ENCODE results near the gene CAPZB. TPM values are rescaled to one million over a fixed set of nuclear protein-coding genes. Genes with fewer than 3 reads are reported as not detected.

CAPZB gene
- polyA plus RNA-seq, 3 donors, result 290 to 504 (median 407) TPM

- H3K4me1 ChIP-seq (ENCODE audit: control insufficient read depth in 1 of 2, insufficient read depth in 2 of 2, low read length in 2 of 2), result peaks cover 13 to 20% of the 10 kb centered on the region in 2 donors
- H3K9me3 ChIP-seq (replicated peaks in 1 of 2; ENCODE audit: control insufficient read depth in 1 of 2, insufficient read depth in 1 of 2, low read length in 2 of 2), result no peaks in the 10 kb centered on the region
- peaks cover 19% of the 10 kb centered on the region for H3K4me1 Mint-ChIP-seq
- peaks cover 85% of the 10 kb centered on the region for H4K20me1 ChIP-seq (ENCODE audit: insufficient read depth, low read length)
- no peaks in the 10 kb centered on the region for H3K27me3 ChIP-seq (ENCODE audit: control insufficient read depth in 2 of 2, insufficient read depth in 2 of 2, low read length in 2 of 2)
- H3K9ac ChIP-seq (ENCODE audit: insufficient read depth, low read length, poor library complexity, severe bottlenecking), result no peak overlapping the region
- WGBS (ENCODE audit: insufficient coverage), result 93% methylated on average over 14 of the region's 14 CpGs
- peaks cover 0 to 4% (median 0%) of the 10 kb centered on the region in 7 donors for H3K9me3 Mint-ChIP-seq
- no peak overlapping the region for H3K4me3 Mint-ChIP-seq
- H3K27ac ChIP-seq (ENCODE audit: low read depth in 1 of 2, low read length in 2 of 2), result no peak overlapping the region
- no peak overlapping the region for H3K4me3 ChIP-seq (replicated peaks in 1 of 3; ENCODE audit: low read depth in 2 of 3, low read length in 3 of 3)
- H3K79me2 ChIP-seq (ENCODE audit: insufficient read depth, low read length), result no peaks in the 10 kb centered on the region
- H3K36me3 Mint-ChIP-seq, result peaks cover 84 to 94% of the 10 kb centered on the region in 2 donors
- peaks cover 75 to 89% of the 10 kb centered on the region in 2 donors for H3K36me3 ChIP-seq (replicated peaks in 1 of 2; ENCODE audit: control insufficient read depth in 1 of 2, insufficient read depth in 2 of 2, low read length in 2 of 2)
- H3K27me3 Mint-ChIP-seq (ENCODE audit: low read depth in 3 of 3), result peaks cover 0 to 1% (median 0%) of the 10 kb centered on the region in 3 donors
- no peak for TF ChIP-seq CTCF (IDR thresholded peaks at IDR 0.05)
- no peak overlapping the region for H3K4me2 ChIP-seq (replicated peaks; ENCODE audit: extremely low read depth, low read length, poor library complexity, severe bottlenecking)
- peak overlapping the region in 2 of 7 donors; percentile 1 to 58 for H3K27ac Mint-ChIP-seq
- no peak overlapping the region for H2AFZ ChIP-seq (ENCODE audit: insufficient read depth, low read depth, low read length, poor library complexity, severe bottlenecking)
- DNase-seq, result no peak
- intact Hi-C loops (cut with micrococcal nuclease), result no loop called here
Observed at GRCh38 chr1:19352839-19353238, 132.5 kb downstream of the CAPZB start.

GRCh38 chr1:19351873-19352272 lies 133.5 kb downstream of the CAPZB start:
- H3K36me3 ChIP-seq (replicated peaks in 1 of 2; ENCODE audit: control insufficient read depth in 1 of 2, insufficient read depth in 2 of 2, low read length in 2 of 2), result peaks cover 65 to 80% of the 10 kb centered on the region in 2 donors
- Mint-ChIP-seq H3K27ac (peak overlapping the region in 3 of 7 donors; percentile 8 to 56 (median 18)), H3K36me3 (peaks cover 74 to 85% of the 10 kb centered on the region in 2 donors), H3K9me3 (peaks cover 0 to 4% (median 0%) of the 10 kb centered on the region in 7 donors), H3K4me1 (peaks cover 28% of the 10 kb centered on the region), H3K27me3 (ENCODE audit: low read depth in 3 of 3) (peaks cover 0 to 1% (median 0%) of the 10 kb centered on the region in 3 donors), H3K4me3 (no peak overlapping the region)
- H3K27ac ChIP-seq (ENCODE audit: low read depth in 1 of 2, low read length in 2 of 2), result no peak overlapping the region
- H3K9ac ChIP-seq (ENCODE audit: insufficient read depth, low read length, poor library complexity, severe bottlenecking), result no peak overlapping the region
- H3K79me2 ChIP-seq (ENCODE audit: insufficient read depth, low read length), result no peaks in the 10 kb centered on the region
- no peak overlapping the region for H2AFZ ChIP-seq (ENCODE audit: insufficient read depth, low read depth, low read length, poor library complexity, severe bottlenecking)
- no peak for DNase-seq
- TF ChIP-seq CTCF (IDR thresholded peaks at IDR 0.05), result no peak
- peaks cover 23 to 30% of the 10 kb centered on the region in 2 donors for H3K4me1 ChIP-seq (ENCODE audit: control insufficient read depth in 1 of 2, insufficient read depth in 2 of 2, low read length in 2 of 2)
- no peaks in the 10 kb centered on the region for H3K9me3 ChIP-seq (replicated peaks in 1 of 2; ENCODE audit: control insufficient read depth in 1 of 2, insufficient read depth in 1 of 2, low read length in 2 of 2)
- WGBS (ENCODE audit: insufficient coverage), result 98% methylated on average over 9 of the region's 10 CpGs
- no peaks in the 10 kb centered on the region for H3K27me3 ChIP-seq (ENCODE audit: control insufficient read depth in 2 of 2, insufficient read depth in 2 of 2, low read length in 2 of 2)
- H3K4me3 ChIP-seq (replicated peaks in 1 of 3; ENCODE audit: low read depth in 2 of 3, low read length in 3 of 3), result no peak overlapping the region
- H4K20me1 ChIP-seq (ENCODE audit: insufficient read depth, low read length), result peaks cover 84% of the 10 kb centered on the region
- H3K4me2 ChIP-seq (replicated peaks; ENCODE audit: extremely low read depth, low read length, poor library complexity, severe bottlenecking), result no peak overlapping the region
- intact Hi-C loops (cut with micrococcal nuclease), result no loop called here

Measured in CD14-positive monocyte (primary cell).